Esophagus squamous epithelium (tissue), 4 donors: ENCODE measurements around the gene IBA57.

Source experiments
- CTCF ChIP-seq, 6 experiments: fragments of 450-650 bp in 4 of 6; fragments of 200-600 bp in 2 of 6; sonication (generic) in 2 of 6; IDR thresholded peaks; one replicate each; pipeline ENCODE4 v1.5.1; 2016 to 2019; ENCODE audit warnings: antibody characterized with exemption in 6 of 6, mild to moderate bottlenecking in 4 of 6, moderate library complexity in 4 of 6
- POLR2A ChIP-seq, 4 donors: fragments of 450-650 bp; IDR thresholded peaks; one replicate each; pipeline ENCODE4 v1.6.1; 2017; ENCODE audit warnings: antibody characterized with exemption in 4 of 4, mild to moderate bottlenecking in 4 of 4, moderate library complexity in 3 of 4

- TF ChIP-seq POLR2A (IDR thresholded peaks at IDR 0.05) (no peak), CTCF (IDR thresholded peaks at IDR 0.05) (no peak)
These were observed 5.1 kb downstream of the IBA57 start for GRCh38 chr1:228170666-228171065.
